ENCODE results near the gene DMKN.
A peak's percentile ranks its signal among the peaks of the same experiment; 100 is the strongest.

DMKN gene, protein sequence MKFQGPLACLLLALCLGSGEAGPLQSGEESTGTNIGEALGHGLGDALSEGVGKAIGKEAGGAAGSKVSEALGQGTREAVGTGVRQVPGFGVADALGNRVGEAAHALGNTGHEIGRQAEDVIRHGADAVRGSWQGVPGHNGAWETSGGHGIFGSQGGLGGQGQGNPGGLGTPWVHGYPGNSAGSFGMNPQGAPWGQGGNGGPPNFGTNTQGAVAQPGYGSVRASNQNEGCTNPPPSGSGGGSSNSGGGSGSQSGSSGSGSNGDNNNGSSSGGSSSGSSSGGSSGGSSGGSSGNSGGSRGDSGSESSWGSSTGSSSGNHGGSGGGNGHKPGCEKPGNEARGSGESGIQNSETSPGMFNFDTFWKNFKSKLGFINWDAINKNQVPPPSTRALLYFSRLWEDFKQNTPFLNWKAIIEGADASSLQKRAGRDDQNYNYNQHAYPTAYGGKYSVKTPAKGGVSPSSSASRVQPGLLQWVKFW

DNA sequence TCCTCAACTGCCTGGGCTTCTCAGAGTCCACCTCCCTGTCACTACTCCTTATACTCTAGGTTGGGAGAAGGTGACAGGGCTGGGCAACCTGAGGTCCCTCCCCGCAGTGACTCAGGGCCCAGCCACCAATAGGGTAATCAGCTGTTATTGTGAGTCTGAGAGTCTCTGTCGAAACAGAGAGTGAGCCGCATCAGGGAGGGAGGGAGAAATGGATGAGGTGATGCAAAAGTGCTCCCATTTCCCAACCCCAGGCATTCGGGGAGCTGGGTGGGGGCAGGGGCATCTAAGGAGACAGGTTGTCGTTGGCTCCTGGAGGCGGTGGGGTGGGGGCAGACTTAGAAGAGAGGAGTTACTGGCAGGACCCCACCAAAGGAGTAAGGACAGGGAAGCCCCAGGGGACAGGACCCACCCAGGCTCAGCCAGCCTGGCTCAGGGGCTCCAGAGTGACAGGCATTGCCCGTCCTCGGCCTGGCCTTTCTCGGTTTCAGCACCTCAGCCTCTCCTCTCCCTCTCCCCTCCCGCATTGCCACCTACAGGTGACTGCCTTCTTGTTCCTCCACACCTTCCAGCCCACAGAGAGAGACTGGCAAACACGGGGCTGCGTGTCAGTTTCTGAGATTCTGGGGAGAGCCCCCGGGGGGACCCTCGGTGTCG lies at the start of gene DMKN:
Gene DMKN (minus strand): TSS at position 22 of the 654 bp plus-strand sequence. CDS start 174 bp downstream, outside the sequence.
- DNase-seq: no peak

DNA sequence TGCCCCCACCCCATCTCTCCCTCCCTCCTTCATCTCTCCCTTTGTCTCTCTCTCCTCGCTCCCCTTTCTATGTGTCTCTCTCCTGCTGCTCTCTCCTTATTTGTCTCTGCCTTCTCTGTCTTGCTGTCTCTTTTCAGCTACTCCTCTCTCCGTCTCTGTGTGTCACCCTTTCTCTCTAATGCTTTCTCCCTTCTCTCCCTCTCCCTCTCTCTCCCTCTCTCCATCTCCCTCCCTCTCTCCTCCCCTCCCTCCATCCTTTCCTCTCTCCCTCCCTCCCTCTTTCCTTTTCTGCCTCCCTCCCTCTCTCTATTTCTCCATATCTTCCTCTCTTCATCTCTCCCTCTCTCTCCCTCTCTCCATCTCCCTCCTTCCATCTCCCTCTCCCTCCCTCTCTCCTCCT lies 49.3 kb upstream of the DMKN start:
- no peak for DNase-seq

DNA sequence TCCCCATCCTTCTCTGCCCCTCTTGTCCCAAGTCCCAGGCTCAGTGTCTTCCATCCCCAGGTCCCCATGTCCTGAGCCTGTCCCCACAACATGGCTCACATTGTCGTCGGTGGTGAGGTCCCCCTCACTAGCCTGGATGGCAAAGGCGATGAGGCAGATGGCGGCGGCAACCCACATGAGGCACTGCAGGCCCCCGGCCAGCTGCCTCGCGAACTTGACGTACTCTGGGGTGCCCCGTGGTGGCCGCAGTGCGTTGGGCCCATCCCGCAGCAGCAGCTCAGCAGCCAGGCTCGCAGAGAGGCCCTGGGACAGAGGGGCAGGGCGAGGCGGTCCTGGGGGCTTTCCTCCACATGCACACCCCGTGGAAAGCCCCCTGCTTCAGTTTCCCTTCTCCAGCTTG lies 48.9 kb upstream of the DMKN start:
- DNase-seq: no peak

DNA sequence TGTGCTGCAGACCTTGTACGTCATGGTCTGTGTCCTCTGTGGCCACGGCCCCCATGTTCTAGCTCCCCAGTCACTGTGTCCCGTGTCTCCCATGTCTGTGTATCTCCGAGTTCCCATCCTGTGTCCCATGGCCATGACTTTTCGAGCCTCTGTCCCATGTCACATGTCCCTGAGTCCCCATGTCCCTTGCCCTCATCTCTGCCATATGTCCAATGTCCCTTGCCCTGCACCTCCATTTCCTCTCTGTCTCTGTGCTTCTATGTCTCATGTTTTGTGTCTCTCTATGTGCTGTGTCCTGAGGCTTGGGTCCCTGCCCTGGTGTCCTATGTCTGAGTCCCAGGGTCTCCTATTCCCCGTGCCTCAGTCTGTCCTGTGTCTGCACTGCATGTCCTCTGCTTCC lies 48.0 kb upstream of the DMKN start:
- DNase-seq: no peak

DNA sequence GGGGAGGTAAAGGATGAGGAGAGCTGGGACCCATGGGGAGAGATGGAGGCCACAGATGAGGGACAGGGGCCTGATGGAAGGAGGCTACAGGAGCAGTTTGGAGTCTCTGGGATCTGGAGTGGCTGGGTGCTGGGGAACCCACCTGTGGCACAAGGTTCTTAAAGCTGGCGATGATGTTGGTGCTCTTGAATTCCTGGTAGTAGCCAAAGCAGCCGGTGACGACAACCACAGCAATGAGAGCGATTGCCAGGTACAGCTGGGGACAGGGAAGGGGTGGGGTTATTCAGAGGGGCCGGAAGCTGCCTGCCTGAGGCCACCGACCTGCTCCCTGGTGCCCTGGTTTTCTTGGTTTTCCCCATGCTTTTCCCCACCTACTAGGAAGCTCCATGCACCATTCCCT lies 47.2 kb upstream of the DMKN start:
- DNase-seq: no peak

DNA sequence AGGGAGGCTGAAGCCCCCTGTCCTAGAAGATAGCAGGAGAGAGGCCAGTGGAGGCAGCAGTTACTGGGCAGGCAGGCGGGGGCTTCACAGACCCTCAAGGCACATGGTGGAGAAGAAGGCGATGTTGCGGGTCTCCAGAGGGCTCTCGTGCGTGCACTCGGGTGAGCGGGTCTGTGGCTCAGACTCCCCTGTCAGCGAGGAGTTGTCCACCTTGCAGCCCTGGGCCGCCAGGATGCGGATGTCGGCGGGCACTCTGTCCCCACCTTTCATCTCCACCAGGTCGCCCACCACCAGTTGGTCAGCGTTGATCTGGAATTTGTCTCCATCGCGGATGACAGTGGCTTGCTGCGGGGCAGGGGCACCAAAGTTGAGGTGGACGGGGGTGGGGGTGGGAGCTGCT lies 46.8 kb upstream of the DMKN start:
- DNase-seq: no peak

DNA sequence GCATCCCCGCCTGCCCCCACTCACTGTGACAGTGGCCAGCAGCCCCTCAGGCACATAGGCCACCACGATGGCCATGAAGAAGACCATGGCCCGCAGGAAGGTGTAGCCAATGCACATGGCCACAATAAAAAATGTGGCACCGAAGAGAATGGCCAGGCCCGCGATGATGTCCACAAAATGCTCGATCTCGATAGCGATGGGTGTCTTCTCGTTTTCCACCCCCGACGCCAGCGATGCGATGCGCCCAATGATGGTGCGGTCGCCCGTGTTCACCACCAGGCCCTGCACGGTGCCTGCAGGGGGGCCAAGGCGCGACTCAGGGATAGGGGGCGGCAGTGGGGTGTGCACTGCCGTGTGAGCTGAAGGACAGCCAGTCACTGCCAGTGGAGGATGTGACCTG lies 46.3 kb upstream of the DMKN start:
- DNase-seq: no peak

DNA sequence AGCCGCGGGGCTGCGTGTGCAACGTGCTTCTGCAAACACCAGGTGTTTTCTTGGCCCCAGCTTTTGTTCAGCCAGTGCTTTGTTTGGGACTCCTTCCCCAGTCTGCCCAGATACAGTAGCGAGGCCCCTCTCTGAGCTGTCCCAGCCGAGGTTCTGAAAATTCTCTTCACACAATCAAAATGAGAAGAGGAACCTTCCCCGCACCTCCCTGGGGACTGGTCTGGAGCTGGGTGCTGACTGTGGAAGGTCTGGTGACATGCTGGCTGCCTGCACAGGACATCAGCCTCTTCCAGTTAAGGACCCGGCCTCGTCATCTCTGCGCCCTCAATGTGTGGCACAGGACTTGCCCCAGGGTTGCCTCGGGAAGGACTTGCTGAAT lies 45.8 kb upstream of the DMKN start:
- DNase-seq: no peak

DNA sequence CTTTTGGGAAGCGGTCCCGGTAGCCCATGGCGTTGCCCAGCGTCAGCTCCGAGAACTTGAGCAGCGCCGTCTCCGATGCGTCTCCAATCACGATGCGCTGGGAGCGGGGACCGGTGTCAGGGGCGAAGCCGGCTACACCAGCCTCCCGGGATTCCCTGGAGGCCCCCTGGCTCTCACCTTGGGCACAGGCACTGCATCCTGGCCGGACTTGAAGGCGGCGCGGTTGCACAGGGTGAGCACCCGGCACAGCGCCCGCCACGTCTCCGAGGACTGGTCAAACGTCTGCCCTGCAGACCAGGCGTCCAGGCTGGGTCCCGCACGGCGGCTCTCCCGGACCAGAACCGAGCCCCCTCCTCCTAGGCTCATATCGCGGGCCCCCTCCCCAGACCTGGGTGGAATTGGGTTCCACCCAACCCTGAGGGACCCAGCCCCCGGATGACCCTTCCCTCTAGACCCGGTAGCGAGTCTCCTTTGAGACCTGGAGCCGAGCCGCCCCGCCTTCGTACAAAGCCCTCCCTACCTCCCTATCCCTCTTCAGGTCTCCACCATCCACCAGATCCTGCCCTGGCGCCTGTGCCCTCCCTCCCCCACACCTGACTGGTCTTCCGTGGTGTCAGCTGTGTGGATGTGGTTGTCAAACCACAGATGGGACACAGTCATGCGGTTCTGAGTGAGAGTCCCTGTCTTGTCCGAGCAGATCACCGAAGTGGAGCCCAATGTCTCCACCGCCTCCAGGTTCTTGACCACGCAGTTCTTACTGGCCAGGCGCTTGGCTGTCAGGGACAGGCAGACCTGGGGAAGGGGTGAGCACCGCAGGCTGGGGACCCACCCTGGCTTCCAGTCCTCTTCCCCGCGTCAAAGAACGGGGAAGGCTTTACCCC lies 45.2 kb upstream of the DMKN start:
- no peak for DNase-seq

DNA sequence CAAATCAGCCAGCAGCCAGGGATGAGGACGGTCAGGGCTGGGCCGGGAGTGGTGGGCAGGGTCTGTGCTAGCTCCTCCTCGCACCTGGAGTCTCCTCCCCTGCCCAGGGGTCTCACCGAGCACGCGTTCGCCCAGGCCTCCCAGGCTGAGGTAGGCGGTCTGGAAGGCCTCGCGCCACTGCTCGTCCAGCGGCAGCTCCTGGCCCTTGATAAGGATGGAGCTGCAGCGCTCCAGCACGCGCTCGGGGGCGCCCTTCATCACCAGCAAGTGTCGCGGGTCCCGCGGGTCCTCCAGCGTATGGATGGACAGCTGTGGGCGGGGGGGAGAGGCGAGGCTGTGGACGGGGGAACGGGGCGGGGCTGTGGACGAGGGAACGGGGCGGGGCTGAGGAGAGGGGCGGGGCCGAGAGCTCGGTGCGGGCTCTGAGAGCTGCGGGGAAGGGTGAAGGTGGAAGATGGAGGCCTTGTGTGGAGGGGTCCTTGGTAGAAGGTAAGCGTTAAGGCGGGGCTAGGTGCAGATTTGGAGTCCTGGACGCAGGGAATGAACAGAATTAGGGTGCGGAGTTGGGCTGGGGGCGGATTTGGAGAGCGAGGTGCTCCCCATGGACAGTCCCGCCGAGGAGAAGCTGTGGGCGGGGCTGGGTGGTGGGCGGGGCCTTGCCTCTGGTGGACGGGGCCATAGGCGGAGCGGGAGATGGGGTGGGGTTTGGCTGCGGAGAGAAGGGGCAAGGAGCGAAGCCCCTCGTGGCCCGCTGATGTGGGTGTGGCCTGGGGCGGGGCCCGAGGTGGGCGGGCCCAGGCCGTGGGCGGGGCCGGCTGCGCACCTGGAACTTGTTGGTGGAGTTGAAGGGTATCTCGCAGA lies 44.3 kb upstream of the DMKN start:
- peak; percentile 39 for DNase-seq

DNA sequence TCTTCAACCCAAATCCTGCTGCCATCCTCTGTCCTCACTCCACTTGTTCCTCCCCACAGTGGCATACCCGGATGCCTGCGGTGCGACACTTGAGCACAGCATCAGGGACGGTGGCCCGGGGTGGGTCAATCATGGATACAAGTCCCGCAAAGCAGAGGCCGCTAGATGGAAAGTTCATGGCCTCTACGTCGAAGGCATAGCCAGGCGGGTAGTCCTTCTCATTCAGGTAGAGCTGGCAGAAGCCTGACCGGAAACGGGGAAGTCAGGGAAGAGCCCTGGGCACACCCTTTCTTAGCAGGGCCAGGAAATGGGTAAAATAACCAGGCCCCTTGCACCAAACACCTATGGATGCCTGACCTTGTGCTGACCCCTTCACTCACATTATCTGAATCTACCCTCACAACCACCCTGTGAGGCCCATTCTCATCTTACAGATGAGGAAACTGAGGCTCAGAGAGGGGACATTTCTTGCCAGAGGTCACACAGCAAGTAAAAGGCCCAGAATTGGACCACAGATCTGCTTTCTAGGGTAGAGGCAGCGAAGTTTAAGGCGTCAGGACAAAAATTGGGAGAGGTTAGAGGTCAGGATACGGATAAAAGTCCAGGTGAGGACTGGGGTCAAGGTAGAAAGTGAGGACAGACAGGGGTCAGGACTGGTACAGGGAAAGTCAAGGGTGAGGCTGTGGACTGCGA lies 43.5 kb upstream of the DMKN start:
- DNase-seq: no peak

DNA sequence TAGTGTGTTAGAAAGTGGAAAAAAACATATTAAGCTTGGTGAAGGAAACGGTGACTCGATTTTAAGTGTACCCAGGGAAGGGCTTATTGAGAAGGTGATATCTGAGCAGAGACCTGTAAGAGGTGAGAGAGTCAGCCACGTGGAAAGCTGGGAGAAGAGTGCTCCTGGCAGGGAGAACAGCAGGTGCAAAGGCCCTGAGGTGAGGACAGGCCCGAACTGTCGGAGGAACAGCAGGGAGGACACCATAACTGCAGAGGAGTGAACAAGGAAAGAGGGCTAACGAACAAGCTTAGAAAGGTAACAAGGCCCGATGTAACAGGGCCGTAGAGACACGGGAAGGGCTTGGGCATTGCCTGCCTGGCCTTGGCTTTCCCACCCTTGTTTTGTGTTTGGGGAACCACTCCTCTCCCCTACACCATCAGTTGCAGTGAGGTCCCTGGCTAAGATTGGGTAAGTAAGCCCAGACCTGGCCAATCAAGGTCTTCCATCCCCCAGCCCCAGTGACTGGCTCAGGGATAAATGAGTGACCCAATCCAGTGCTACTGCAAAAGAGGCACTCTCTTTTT lies 42.7 kb upstream of the DMKN start:
- DNase-seq: no peak

DNA sequence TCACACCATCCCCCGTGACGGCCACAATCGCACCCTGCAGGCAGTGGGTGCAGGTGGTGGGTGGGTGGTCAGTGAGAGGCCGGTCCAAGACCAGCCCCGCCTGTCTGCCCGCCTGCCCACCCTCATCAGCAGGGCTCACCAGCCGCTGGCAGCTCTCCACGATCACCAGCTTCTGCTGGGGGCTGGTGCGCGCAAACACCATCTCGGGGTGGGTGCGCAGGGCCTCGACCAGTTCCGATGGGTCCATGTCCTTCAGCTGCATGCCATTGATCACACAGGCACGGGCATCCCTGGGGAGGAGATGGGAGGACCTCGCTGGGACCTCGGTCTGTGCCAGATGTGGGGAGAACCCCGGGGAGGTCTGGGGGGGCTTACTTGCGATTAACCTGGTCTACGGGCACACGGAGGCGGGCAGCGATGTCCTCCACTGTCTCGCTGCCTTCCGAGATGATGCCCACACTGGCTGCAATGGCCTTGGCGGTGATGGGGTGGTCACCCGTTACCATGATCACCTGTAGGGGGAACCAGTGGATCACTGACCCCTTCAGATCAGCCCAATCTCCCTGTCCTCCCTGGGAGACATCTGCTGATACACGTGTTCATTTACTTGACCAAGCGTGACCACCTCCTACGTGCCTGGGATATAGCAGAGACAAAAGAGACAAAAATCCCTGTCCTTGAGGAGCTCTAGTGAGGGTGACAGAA lies 42.0 kb upstream of the DMKN start:
- no peak for DNase-seq

DNA sequence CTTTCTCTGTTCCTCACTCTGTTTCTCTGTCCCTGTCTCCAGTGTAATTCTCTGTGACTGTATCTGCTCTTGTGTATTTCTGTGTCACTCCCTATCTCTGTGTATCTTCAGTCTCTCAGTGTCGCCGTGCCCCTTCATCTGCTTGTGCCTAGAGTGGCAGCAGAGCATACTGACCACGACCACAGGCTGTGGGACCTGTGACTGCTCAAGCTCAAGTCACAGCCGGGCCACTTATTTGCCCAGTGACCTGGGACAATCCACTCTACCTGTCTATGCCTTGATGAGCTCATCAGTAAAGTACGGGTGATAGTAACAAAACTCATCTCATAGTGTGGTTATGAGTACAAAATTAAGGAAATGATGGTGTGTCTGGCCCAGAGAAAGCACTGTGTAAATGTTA lies 40.6 kb upstream of the DMKN start:
- no peak for DNase-seq

DNA sequence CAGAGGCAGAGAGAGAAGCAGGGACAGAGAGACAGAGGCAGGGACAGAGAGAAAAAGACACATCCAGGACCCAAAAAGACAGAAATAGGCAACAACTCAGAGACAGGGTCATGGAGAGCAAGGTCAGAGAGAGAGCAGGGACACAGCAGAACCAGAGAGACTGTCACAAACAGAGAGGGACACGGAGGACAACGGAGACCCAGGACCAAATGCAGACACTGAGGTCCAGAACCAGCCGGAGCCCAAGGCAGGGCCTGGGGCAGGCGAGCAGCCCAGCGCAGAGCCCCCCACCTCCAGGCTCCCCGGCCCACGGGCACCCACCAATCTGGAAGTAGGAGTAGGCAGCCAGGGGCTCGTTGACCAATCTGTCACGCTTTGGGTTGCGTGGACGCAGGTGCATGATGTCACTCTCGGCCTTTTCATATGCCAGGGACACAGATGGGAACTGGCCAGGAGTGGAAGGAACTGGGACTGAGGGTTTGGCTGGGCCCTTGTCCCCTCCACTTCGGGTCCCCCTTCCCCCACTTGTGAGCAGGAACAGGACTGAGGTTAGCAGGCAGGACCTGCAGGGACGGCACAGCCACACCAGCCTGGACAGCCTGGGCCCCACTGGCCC lies 40.0 kb upstream of the DMKN start:
- no peak for DNase-seq

DNA sequence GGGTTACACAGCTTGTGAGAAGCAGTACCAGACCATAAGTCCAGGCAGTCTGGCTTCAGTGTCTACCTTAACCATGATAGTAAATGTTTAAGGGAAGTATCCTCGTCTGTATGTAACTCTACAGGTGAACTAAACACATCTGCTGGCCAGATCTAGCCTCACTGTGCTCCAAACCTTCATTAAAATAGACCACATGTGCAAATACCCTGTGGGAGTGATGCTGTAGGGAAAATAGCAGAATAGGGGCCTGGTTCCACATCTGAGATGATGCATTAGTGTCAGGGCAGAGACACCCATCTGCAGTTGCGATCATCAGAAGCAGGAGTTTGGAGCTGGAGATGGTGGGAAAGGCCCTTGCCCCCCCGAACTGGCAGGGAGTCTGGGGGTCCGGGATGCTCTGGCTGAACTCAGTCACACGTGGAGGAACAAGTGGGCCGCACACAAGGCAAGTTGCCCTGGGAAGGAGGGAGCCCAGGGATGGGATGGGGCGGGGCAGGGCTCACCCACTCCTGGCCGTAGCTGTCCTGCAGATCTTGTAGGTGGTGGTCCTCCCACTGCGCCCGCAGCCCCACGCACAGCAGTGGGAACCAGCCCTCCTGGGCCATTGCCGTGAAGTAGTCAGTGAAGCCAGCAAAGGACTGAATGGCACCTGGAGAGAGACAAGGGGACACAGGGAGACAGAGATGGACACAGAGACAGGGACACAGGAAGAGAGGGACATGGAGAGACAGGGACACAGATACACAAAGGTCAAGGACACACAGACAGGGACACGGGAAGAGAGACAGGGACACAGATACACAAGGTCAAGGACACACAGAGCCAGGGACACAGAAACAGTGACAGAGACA lies 39.3 kb upstream of the DMKN start:
- DNase-seq: no peak

DNA sequence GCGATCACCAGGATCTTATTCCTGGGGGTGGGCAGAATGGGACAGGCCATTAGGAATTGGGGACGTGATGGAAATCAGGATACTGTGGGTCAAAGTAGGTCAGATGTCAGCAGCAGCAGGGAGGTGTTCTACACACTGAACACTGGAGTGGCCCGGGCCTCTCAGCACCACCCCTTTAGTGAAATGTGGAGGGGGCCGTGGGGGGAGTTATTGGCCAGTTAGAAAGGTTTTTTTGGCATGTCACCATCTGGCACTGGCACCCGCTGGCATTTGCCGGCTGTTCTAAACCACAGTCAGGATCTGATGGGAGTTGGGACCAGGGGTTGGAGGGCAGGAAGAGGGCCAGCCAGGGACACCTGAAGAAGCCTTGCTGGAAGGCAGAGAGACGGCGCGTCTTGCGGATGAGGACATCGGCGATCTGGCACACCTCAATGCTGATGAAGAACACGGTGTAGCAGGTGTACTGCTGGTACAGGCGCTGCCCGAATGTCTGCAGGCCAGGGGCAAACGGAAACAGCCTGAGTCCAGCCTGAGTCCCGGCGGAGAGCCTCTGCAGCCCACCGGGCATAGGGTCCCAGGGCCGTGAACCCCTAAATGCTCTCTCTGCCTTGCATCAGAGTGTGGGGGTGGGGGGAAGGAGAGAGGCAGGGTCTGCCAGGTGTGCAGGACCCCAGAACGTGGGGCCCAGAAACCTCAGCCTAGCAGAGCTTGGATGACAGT lies 37.8 kb upstream of the DMKN start:
- no peak for DNase-seq

DNA sequence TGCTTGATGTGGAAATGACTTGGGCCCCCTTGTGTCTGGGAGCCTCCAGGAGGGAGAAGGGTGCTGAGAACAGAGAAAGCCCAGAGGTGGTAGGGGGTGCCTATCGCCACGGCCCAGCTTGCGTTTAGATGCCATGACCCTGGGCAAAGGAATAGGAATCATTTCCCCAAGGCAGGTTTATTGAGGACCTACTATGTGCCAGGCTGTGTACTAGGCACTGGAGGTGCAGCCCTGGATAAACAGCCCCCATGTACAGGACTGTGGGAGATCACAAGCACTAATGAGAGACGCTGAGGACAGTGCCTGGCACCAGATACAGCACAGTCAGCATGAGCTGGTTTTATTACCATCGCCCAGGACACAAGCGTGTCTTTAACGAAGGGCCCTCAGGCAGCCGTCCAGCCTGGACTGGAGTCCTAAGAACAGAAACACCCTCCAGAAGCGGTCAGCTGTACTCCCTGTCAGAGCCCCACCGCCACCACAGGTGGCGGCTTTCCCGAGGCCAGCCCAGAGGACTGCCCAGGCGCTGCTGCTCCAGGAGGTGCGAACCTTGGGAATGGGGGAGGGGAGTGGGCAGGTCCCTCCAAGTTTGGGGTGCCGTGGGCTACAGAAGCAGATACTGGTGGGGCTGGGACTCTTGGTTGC lies 36.6 kb upstream of the DMKN start:
- no peak for DNase-seq
